Activated naive CD4-positive, alpha-beta T cell (primary cell): ENCODE results near the gene ST8SIA6.
A peak's percentile ranks its signal among the peaks of the same experiment; 100 is the strongest.
"Not testable (repeated sequence)": the region's sequence is repeated elsewhere in the genome, so short reads cannot be mapped to it uniquely, and the experiment has no call there.

Experiments used
- DNase-seq, 4 experiments: peaks; one replicate each; lab custom pipeline; 2025; lab: John Stamatoyannopoulos, UW

The ST8SIA6 gene

GRCh38 chr10:17426263-17426750 lies 28.1 kb downstream of the ST8SIA6 start:
- DNase-seq, result no peak

- DNase-seq, result peak in 2 of 4 experiments; percentile 7 to 12
Measured at GRCh38 chr10:17425584-17426262, 28.7 kb downstream of the ST8SIA6 start.

- no peak for DNase-seq
Measured at GRCh38 chr10:17423632-17424186, 30.7 kb downstream of the ST8SIA6 start.

- no peak for DNase-seq
Measured at GRCh38 chr10:17422931-17423330, 31.5 kb downstream of the ST8SIA6 start.

GRCh38 chr10:17418249-17418648 lies 36.1 kb downstream of the ST8SIA6 start:
- DNase-seq, result no peak

GRCh38 chr10:17416442-17417211 lies 37.8 kb downstream of the ST8SIA6 start:
- no peak for DNase-seq

- DNase-seq, result no peak
Measured at GRCh38 chr10:17415046-17415658, 39.2 kb downstream of the ST8SIA6 start.

- no peak for DNase-seq
Measured at GRCh38 chr10:17414484-17414883, 39.9 kb downstream of the ST8SIA6 start.

- DNase-seq, result no peak
Measured at GRCh38 chr10:17413876-17414275, 40.5 kb downstream of the ST8SIA6 start.

GRCh38 chr10:17412323-17412722 lies 42.1 kb downstream of the ST8SIA6 start:
- DNase-seq, result no peak

- no peak for DNase-seq
Measured at GRCh38 chr10:17410907-17411306, 43.5 kb downstream of the ST8SIA6 start.

GRCh38 chr10:17409170-17409733 lies 45.1 kb downstream of the ST8SIA6 start:
- peak in 1 of 4 experiments; percentile 1 for DNase-seq

- DNase-seq, result no peak
Measured at GRCh38 chr10:17407047-17407446, 47.3 kb downstream of the ST8SIA6 start.

GRCh38 chr10:17406036-17406834 lies 48.2 kb downstream of the ST8SIA6 start:
- no peak for DNase-seq

- no peak for DNase-seq
Measured at GRCh38 chr10:17403161-17403560, 51.2 kb downstream of the ST8SIA6 start.

- DNase-seq, result not testable (repeated sequence)
Measured at GRCh38 chr10:17402040-17402439, 52.4 kb downstream of the ST8SIA6 start.

- DNase-seq, result no peak
Measured at GRCh38 chr10:17396004-17396403, 58.4 kb downstream of the ST8SIA6 start.

- DNase-seq, result no peak
Measured at GRCh38 chr10:17394854-17395253, 59.5 kb downstream of the ST8SIA6 start.

GRCh38 chr10:17387861-17388503 lies 66.4 kb downstream of the ST8SIA6 start:
- no peak for DNase-seq

- DNase-seq, result no peak
Measured at GRCh38 chr10:17386616-17387075, 67.7 kb downstream of the ST8SIA6 start.

- no peak for DNase-seq
Measured at GRCh38 chr10:17386021-17386420, 68.4 kb downstream of the ST8SIA6 start.
